Thymus (tissue), 11 donors: ENCODE measurements around the gene SETBP1. TPM values are rescaled to one million over a fixed set of nuclear protein-coding genes. Genes with fewer than 3 reads are reported as not detected.

Experiments used
- DNase-seq, 9 donors: peaks; one replicate each; pipeline ENCODE4 v3.0.0-alpha.2; 2013; ENCODE audit warnings: low spot score in 9 of 9, low read depth in 6 of 9, missing footprints in 1 of 9
- H3K27ac ChIP-seq, 2 donors: one replicate each; pipeline ENCODE4 v1.5.1; 2013; ENCODE audit warnings: control low read depth in 1 of 2, low read depth in 1 of 2, low read length in 1 of 2, mild to moderate bottlenecking in 1 of 2, moderate library complexity in 1 of 2
- H3K27me3 ChIP-seq, 2 donors: one replicate each; pipeline ENCODE4 v1.5.1; 2013; ENCODE audit warnings: low read length in 1 of 2; ENCODE audit not compliant: control insufficient read depth in 2 of 2, insufficient read depth in 1 of 2
- H3K36me3 ChIP-seq, 2 donors: one replicate each; pipeline ENCODE4 v1.5.1; 2013; ENCODE audit warnings: low read length in 1 of 2, mild to moderate bottlenecking in 1 of 2, moderate library complexity in 1 of 2; ENCODE audit not compliant: control insufficient read depth in 2 of 2, insufficient read depth in 2 of 2
- H3K4me1 ChIP-seq, 2 donors: one replicate each; pipeline ENCODE4 v1.5.1; 2013; ENCODE audit warnings: low read length in 2 of 2; ENCODE audit not compliant: control insufficient read depth in 2 of 2, insufficient read depth in 2 of 2
- H3K4me3 ChIP-seq, 2 donors: one replicate each; pipeline ENCODE4 v1.5.1; 2013; ENCODE audit warnings: low read length in 2 of 2, control low read depth in 1 of 2, mild to moderate bottlenecking in 1 of 2
- H3K9me3 ChIP-seq, 2 donors: one replicate each; pipeline ENCODE4 v1.5.1; 2013; ENCODE audit warnings: low read length in 1 of 2, mild to moderate bottlenecking in 1 of 2; ENCODE audit not compliant: control insufficient read depth in 2 of 2, insufficient read depth in 1 of 2
- WGBS: extraction: QIAGEN DNeasy Blood & Tissue Kit; methylation state at CpG from one replicate; pipeline ENCODE4 v1.1.7; 2013; 5-methylcytosine and 5-hydroxymethylcytosine counted together
- polyA plus RNA-seq: library from polyadenylated mRNA; stranded (reverse); fragments of 200-250 nt; gene quantifications from one replicate; pipeline ENCODE4 v1.2.3, GENCODE V29; 2013
- total RNA-seq: library from RNA; stranded (reverse); fragments of 120-200 nt; gene quantifications from one replicate; pipeline ENCODE4 v1.2.4, GENCODE V29; 2013
- donor health status: healthy.

The SETBP1 gene
- total and polyA plus RNA-seq, 2 donors: 3.3 to 8.5 TPM

- Histone ChIP-seq H3K9me3 (no peaks in the 10 kb centered on the region), H3K27ac (no peak overlapping the region), H3K27me3 (no peaks in the 10 kb centered on the region), H3K4me3 (no peak overlapping the region), H3K4me1 (peaks cover 0 to 9% of the 10 kb centered on the region in 2 donors), H3K36me3 (no peaks in the 10 kb centered on the region)
- DNase-seq: no peak
- 92% methylated on average over 2 of the region's 2 CpGs for WGBS
These were observed 16.6 kb downstream of the SETBP1 start for GRCh38 chr18:44697315-44697714.

- Histone ChIP-seq H3K4me3 (no peak overlapping the region), H3K4me1 (peaks cover 0 to 9% of the 10 kb centered on the region in 2 donors), H3K36me3 (no peaks in the 10 kb centered on the region), H3K27me3 (no peaks in the 10 kb centered on the region), H3K9me3 (no peaks in the 10 kb centered on the region), H3K27ac (no peak overlapping the region)
- peak in 1 of 9 donors; percentile 31 for DNase-seq
- WGBS: 82% methylated on average over 5 of the region's 5 CpGs
These were observed 17.8 kb downstream of the SETBP1 start for GRCh38 chr18:44698518-44698917.

- Histone ChIP-seq H3K36me3 (no peaks in the 10 kb centered on the region), H3K27me3 (no peaks in the 10 kb centered on the region), H3K4me1 (peaks cover 0 to 9% of the 10 kb centered on the region in 2 donors), H3K27ac (peak overlapping the region in 1 of 2 donors; percentile 21), H3K9me3 (no peaks in the 10 kb centered on the region), H3K4me3 (no peak overlapping the region)
- no peak for DNase-seq
- WGBS: 79% methylated on average over 10 of the region's 10 CpGs
These were observed 19.0 kb downstream of the SETBP1 start for GRCh38 chr18:44699572-44700261.

- peak in 3 of 9 donors; percentile 25 to 65 (median 39) for DNase-seq
- 71% methylated on average over 5 of the region's 5 CpGs for WGBS
These were observed 20.0 kb downstream of the SETBP1 start for GRCh38 chr18:44700652-44701051.

GRCh38 chr18:44701227-44701626 is 20.5 kb downstream of the SETBP1 start:
- Histone ChIP-seq H3K27ac (peak overlapping the region in 1 of 2 donors; percentile 43), H3K36me3 (peaks cover 0 to 3% of the 10 kb centered on the region in 2 donors), H3K4me3 (no peak overlapping the region), H3K9me3 (no peaks in the 10 kb centered on the region), H3K27me3 (no peaks in the 10 kb centered on the region), H3K4me1 (peaks cover 0 to 9% of the 10 kb centered on the region in 2 donors)
- 95% methylated on average over 10 of the region's 10 CpGs for WGBS
- no peak for DNase-seq

More at GRCh38 chr18:44700652-44701051, 20.0 kb downstream of the SETBP1 start:
- Histone ChIP-seq H3K4me1 (peaks cover 0 to 9% of the 10 kb centered on the region in 2 donors), H3K9me3 (no peaks in the 10 kb centered on the region), H3K4me3 (no peak overlapping the region), H3K36me3 (peaks cover 0 to 2% of the 10 kb centered on the region in 2 donors), H3K27me3 (no peaks in the 10 kb centered on the region), H3K27ac (no peak overlapping the region)

- H3K4me3 ChIP-seq: no peak overlapping the region
- H3K27me3 ChIP-seq: no peaks in the 10 kb centered on the region
- H3K4me1 ChIP-seq: peaks cover 0 to 9% of the 10 kb centered on the region in 2 donors
- no peaks in the 10 kb centered on the region for H3K9me3 ChIP-seq
- WGBS: 99% methylated on average over 1 of the region's 1 CpG
- no peak overlapping the region for H3K27ac ChIP-seq
- no peak for DNase-seq
- peaks cover 0 to 3% of the 10 kb centered on the region in 2 donors for H3K36me3 ChIP-seq
These were observed 21.9 kb downstream of the SETBP1 start for GRCh38 chr18:44702594-44702993.

GRCh38 chr18:44704135-44704789 is 23.6 kb downstream of the SETBP1 start:
- Histone ChIP-seq H3K9me3 (no peaks in the 10 kb centered on the region), H3K4me1 (peaks cover 0 to 9% of the 10 kb centered on the region in 2 donors), H3K36me3 (peaks cover 0 to 3% of the 10 kb centered on the region in 2 donors), H3K4me3 (no peak overlapping the region), H3K27me3 (no peaks in the 10 kb centered on the region), H3K27ac (no peak overlapping the region)
- no peak for DNase-seq
- WGBS: 97% methylated on average over 1 of the region's 1 CpG

- Histone ChIP-seq H3K4me3 (no peak overlapping the region), H3K36me3 (peaks cover 0 to 3% of the 10 kb centered on the region in 2 donors), H3K4me1 (peaks cover 0 to 6% of the 10 kb centered on the region in 2 donors), H3K27me3 (no peaks in the 10 kb centered on the region), H3K9me3 (no peaks in the 10 kb centered on the region), H3K27ac (no peak overlapping the region)
- no peak for DNase-seq
- 98% methylated on average over 2 of the region's 2 CpGs for WGBS
These were observed 24.5 kb downstream of the SETBP1 start for GRCh38 chr18:44705075-44705675.
